SU-DHL-6 (cell line): ENCODE results near the gene SGK1.

Source experiments
- H2AFZ ChIP-seq: fragments of 200-600 bp; sonication (generic); 2 replicates; pipeline ENCODE4 v1.6.1; 2014; ENCODE audit warnings: low read depth, mild to moderate bottlenecking, moderate library complexity, mixed read lengths, antibody characterized with exemption, low read length; ENCODE audit not compliant: severe bottlenecking
- H3F3A ChIP-seq: fragments of 200-600 bp; shearing (Covaris generic); 2 replicates; pipeline ENCODE4 v1.6.0; 2016; ENCODE audit warnings: antibody characterized with exemption, mild to moderate bottlenecking; ENCODE audit not compliant: insufficient read depth
- H3K27ac ChIP-seq: fragments of 200-600 bp; sonication (generic); 2 replicates; pipeline ENCODE4 v1.5.1; 2016; ENCODE audit warnings: low read depth, mild to moderate bottlenecking, low read length, moderate library complexity, mixed read lengths
- H3K27me3 ChIP-seq: fragments of 200-600 bp; sonication (generic), shearing (Covaris generic); 2 replicates; pipeline ENCODE4 v1.6.0; 2014; ENCODE audit warnings: mild to moderate bottlenecking, low read length
- H3K36me3 ChIP-seq: fragments of 200-600 bp; sonication (generic); 2 replicates; pipeline ENCODE4 v1.6.1; 2014; ENCODE audit warnings: mild to moderate bottlenecking, low read length, mixed read lengths
- H3K4me2 ChIP-seq: fragments of 300-600, 200-600 bp; shearing (Covaris generic), sonication (generic); 2 replicates; pipeline ENCODE4 v1.6.0; 2014; ENCODE audit warnings: low read length, low read depth, mild to moderate bottlenecking; ENCODE audit not compliant: poor library complexity, severe bottlenecking
- H3K4me3 ChIP-seq: fragments of 200-600 bp; sonication (generic); 2 replicates; pipeline ENCODE4 v1.5.1; 2014; ENCODE audit warnings: antibody characterized with exemption, low read length, mild to moderate bottlenecking, mixed read lengths; ENCODE audit not compliant: insufficient read depth, poor library complexity, severe bottlenecking
- H3K79me2 ChIP-seq: fragments of 200-600 bp; sonication (generic); 2 replicates; pipeline ENCODE4 v1.6.1; 2014; ENCODE audit warnings: mild to moderate bottlenecking, low read length, moderate library complexity; ENCODE audit not compliant: insufficient read depth
- H3K9ac ChIP-seq: fragments of 200-600 bp; sonication (generic); 2 replicates; pipeline ENCODE4 v1.7.0; 2014; ENCODE audit warnings: mild to moderate bottlenecking, low read length
- H3K9me2 ChIP-seq: fragments of 200-600 bp; sonication (generic); replicated peaks from 2 replicates; pipeline ENCODE4 v1.6.1; 2014; ENCODE audit warnings: low read length; ENCODE audit not compliant: insufficient read depth
- H3K9me3 ChIP-seq: fragments of 200-600 bp; sonication (generic); 2 replicates; pipeline ENCODE4 v1.6.1; 2014; ENCODE audit warnings: low read length, mixed read lengths; ENCODE audit not compliant: insufficient read depth
- H4K20me1 ChIP-seq: fragments of 200-600 bp; sonication (generic); 2 replicates; pipeline ENCODE4 v1.6.1; 2014; ENCODE audit warnings: low read depth, mild to moderate bottlenecking, antibody characterized with exemption, low read length, moderate library complexity, mixed read lengths
- EZH2phosphoT487 ChIP-seq: fragments of 200-600 bp; sonication (generic), shearing (Covaris generic); conservative IDR thresholded peaks from 2 replicates; pipeline ENCODE4 v1.6.1; 2018; ENCODE audit warnings: mild to moderate bottlenecking, antibody characterized with exemption, low read length, moderate library complexity, mixed read lengths
- TF ChIP-seq, protein P1 (sequence below): fragments of 200-600 bp; sonication (generic); IDR thresholded peaks from one replicate; pipeline ENCODE4 v1.5.1; 2017; ENCODE audit warnings: antibody characterized with exemption, mild to moderate bottlenecking, low read length, moderate library complexity; ENCODE audit not compliant: insufficient read depth, poor library complexity, severe bottlenecking

SGK1 gene

DNA sequence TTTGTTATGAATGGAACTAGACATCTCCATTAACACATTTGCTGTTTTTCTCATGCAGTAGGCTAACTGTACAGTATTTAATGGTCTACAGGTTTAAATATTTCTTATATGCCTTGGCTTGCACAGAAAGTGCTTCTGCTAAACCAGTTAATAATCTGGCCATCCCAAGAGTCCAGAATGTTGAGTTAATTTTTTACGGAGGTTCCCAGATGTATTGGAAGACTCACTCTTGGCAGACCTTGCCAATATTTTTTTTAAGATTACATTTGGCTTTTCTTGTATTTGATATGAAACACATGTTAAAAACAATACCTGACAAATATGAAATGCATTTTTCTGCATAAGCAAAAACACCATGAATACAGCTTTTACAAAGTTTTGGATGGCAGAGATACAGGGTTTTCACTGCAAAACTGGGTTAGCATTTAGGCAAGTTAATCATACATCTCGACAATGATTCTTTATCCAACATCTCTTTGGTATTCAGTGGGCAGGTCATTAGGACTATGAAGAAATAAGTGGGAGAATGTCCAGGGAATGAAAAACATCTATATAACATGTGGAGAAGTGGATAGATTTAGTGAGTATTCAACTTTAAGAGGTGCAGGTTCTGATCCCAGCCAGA lies 94.0 kb downstream of the SGK1 start:
- H3K27me3 ChIP-seq, result no peaks in the 10 kb centered on the region
- H3K36me3 ChIP-seq, result no peaks in the 10 kb centered on the region
- H4K20me1 ChIP-seq, result no peaks in the 10 kb centered on the region
- H3K9me3 ChIP-seq, result no peaks in the 10 kb centered on the region
- H3K27ac ChIP-seq, result peak overlapping the region; percentile 94
- H2AFZ ChIP-seq, result no peak overlapping the region
- no peak overlapping the region for H3K9ac ChIP-seq
- no peak for TF ChIP-seq EZH2phosphoT487
- peaks cover 60% of the 10 kb centered on the region for H3F3A ChIP-seq
- H3K4me3 ChIP-seq, result no peak overlapping the region
- H3K4me2 ChIP-seq, result peak overlapping the region; percentile 21
- peaks cover 6% of the 10 kb centered on the region for H3K79me2 ChIP-seq
- H3K9me2 ChIP-seq, result no peaks in the 10 kb centered on the region

GRCh38 chr6:134221250-134221649 lies 96.7 kb downstream of the SGK1 start:
- Histone ChIP-seq H2AFZ (peak overlapping the region; percentile 68), H3K9ac (peak overlapping the region; percentile 47), H3K9me3 (no peaks in the 10 kb centered on the region), H3K9me2 (no peaks in the 10 kb centered on the region), H3K79me2 (peaks cover 6% of the 10 kb centered on the region; the same call in 1 of the 2 replicates), H3K27ac (peak overlapping the region; percentile 94), H3K27me3 (no peaks in the 10 kb centered on the region), H3K36me3 (no peaks in the 10 kb centered on the region), H3K4me3 (no peak overlapping the region), H4K20me1 (no peaks in the 10 kb centered on the region), H3F3A (peaks cover 71% of the 10 kb centered on the region), H3K4me2 (peak overlapping the region; percentile 85)
- TF ChIP-seq, protein P1, sequence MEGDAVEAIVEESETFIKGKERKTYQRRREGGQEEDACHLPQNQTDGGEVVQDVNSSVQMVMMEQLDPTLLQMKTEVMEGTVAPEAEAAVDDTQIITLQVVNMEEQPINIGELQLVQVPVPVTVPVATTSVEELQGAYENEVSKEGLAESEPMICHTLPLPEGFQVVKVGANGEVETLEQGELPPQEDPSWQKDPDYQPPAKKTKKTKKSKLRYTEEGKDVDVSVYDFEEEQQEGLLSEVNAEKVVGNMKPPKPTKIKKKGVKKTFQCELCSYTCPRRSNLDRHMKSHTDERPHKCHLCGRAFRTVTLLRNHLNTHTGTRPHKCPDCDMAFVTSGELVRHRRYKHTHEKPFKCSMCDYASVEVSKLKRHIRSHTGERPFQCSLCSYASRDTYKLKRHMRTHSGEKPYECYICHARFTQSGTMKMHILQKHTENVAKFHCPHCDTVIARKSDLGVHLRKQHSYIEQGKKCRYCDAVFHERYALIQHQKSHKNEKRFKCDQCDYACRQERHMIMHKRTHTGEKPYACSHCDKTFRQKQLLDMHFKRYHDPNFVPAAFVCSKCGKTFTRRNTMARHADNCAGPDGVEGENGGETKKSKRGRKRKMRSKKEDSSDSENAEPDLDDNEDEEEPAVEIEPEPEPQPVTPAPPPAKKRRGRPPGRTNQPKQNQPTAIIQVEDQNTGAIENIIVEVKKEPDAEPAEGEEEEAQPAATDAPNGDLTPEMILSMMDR, result no peak
- TF ChIP-seq EZH2phosphoT487, result no peak

DNA sequence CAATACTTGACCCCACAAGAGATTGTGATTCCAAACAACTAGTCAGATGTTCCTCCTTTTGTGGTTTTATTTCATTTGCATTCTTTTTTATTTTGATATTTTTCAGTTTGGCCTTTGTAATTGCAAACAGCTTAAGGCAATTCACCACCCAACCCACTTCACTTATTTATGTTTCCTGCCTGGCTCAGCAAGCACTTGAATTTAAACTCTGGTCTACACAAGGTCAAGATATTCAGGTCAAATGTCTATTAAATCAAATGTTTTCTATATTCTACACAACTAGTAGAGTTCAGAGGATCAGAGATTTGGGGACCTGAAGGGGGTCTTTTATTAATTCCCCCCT lies 100.1 kb downstream of the SGK1 start:
- H3K4me3 ChIP-seq, result no peak overlapping the region
- peak overlapping the region; percentile 94 for H3K27ac ChIP-seq
- H3F3A ChIP-seq, result peaks cover 73% of the 10 kb centered on the region
- H3K9me2 ChIP-seq, result no peaks in the 10 kb centered on the region
- H3K4me2 ChIP-seq, result peak overlapping the region; percentile 64
- H3K9me3 ChIP-seq, result no peaks in the 10 kb centered on the region
- H3K27me3 ChIP-seq, result no peaks in the 10 kb centered on the region
- no peaks in the 10 kb centered on the region for H3K36me3 ChIP-seq
- H2AFZ ChIP-seq, result peak overlapping the region; percentile 27
- H3K9ac ChIP-seq, result peak overlapping the region; percentile 34
- H3K79me2 ChIP-seq, result 0 out of 2 replicates have a peak, but pooled peaks cover 3% of the 10 kb centered on the region
- TF ChIP-seq, protein P1, result no peak
- no peak for TF ChIP-seq EZH2phosphoT487
- H4K20me1 ChIP-seq, result no peaks in the 10 kb centered on the region

DNA sequence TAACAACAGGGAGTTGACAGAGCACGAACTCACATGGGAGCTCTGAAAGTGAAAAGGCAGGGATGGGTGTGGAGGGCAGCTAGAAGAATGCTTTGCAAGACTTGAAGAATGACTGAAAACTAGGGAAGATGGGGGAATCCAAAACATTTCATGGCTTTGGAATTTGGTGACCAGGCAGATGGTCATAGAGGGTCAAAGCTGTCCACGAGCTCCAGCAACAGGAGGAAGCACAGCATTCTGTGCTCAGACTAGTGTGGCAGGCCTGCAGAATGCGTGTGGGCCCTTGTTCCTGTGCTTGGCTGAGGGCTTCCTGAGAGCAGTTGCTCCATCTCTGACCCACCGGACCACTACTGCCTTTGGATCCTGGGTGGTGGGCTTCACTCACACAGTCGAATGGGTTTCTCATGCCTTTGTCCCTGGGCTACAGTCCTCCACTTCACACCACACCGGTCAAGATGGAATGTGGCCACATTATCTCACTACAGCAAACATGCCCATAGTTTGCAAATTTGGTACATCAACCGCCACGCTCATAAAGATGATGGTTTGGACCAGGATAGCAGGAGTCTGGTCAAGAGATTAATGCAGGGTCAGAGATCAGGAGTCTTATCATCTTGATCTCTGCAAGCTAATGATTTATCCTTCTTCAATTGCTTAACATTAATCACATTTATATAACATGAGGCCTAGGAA lies 100.7 kb downstream of the SGK1 start:
- peak overlapping the region; percentile 34 for H3K9ac ChIP-seq
- H3K9me2 ChIP-seq, result no peaks in the 10 kb centered on the region
- no peaks in the 10 kb centered on the region for H4K20me1 ChIP-seq
- TF ChIP-seq, protein P1, result no peak
- TF ChIP-seq EZH2phosphoT487, result no peak
- H3K4me2 ChIP-seq, result peak overlapping the region; percentile 64
- no peaks in the 10 kb centered on the region for H3K79me2 ChIP-seq
- peak overlapping the region; percentile 94 for H3K27ac ChIP-seq
- H3K27me3 ChIP-seq, result no peaks in the 10 kb centered on the region
- H3F3A ChIP-seq, result peaks cover 74% of the 10 kb centered on the region
- H3K9me3 ChIP-seq, result no peaks in the 10 kb centered on the region
- peak overlapping the region; percentile 27 for H2AFZ ChIP-seq
- H3K36me3 ChIP-seq, result no peaks in the 10 kb centered on the region
- no peak overlapping the region for H3K4me3 ChIP-seq
